ENCODE measurements around the gene COPA. TPM values are rescaled to one million over a fixed set of nuclear protein-coding genes. Genes with fewer than 3 reads are reported as not detected.

COPA gene
- total RNA-seq, 1 experiment from 2014 or later = 118 TPM

DNA sequence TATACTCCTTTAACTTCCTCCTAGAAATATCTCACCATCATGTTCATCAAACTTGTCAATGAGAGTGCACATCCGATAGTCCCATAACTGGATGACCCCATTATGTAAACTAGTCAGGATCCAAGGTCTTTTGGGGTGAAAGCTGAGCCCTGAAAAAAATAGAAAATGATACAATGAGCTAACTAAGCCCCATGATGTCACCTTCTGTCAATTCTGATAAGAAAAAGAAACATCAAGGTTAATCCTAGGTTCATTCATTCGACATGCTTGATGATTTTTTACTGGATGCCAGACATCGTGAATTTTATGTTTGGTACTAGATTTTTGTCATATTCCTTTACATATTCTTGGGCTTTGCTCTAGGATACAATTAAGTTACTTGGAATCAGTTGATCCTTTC is 2.9 kb downstream of the COPA start:
- Histone ChIP-seq H3K23me2 (ENCODE audit: insufficient read length, low read depth, low read length, poor library complexity, severe bottlenecking) (peaks cover 7% of the 10 kb centered on the region), H3K4me2 (ENCODE audit: insufficient read depth, insufficient read length, low read length) (no peak overlapping the region), H2AK5ac (ENCODE audit: insufficient read length, low read length) (no peak overlapping the region), H2BK15ac (ENCODE audit: low read depth, low read length) (no peak overlapping the region), H3K79me2 (ENCODE audit: insufficient read depth, low read length) (peaks cover 12% of the 10 kb centered on the region; the same call in 1 of the 2 replicates), H3K4me1 (ENCODE audit: insufficient read depth, low read length) (no peaks in the 10 kb centered on the region), H3K79me1 (ENCODE audit: insufficient read depth, low read depth, low read length, poor library complexity, severe bottlenecking) (peaks cover 9% of the 10 kb centered on the region), H2BK120ac (ENCODE audit: low read depth, low read length, poor library complexity, severe bottlenecking) (no peak overlapping the region), H3T11ph (ENCODE audit: low read length) (no peak overlapping the region), H2AFZ (ENCODE audit: low read length) (no peak overlapping the region), H3K9me3 (ENCODE audit: control insufficient read depth, low read depth, low read length) (no peaks in the 10 kb centered on the region), H4K91ac (ENCODE audit: insufficient read length, low read depth, low read length) (no peak overlapping the region), H3K4ac (ENCODE audit: low read depth, low read length) (no peak overlapping the region), H3K27ac (ENCODE audit: insufficient read length, low read depth, low read length) (no peak overlapping the region), H4K8ac (replicated peaks; ENCODE audit: insufficient read length, low read depth, low read length) (no peak overlapping the region), H3K27me3 (ENCODE audit: insufficient read depth, low read length) (no peaks in the 10 kb centered on the region), H3K56ac (ENCODE audit: insufficient read length, low read depth, low read length) (no peak overlapping the region), H4K20me1 (ENCODE audit: control insufficient read depth, insufficient read depth, insufficient read length) (no peaks in the 10 kb centered on the region), H3K23ac (ENCODE audit: insufficient read length, low read depth, low read length) (no peak overlapping the region), H3K18ac (ENCODE audit: insufficient read length, low read depth, low read length) (no peak overlapping the region), H2BK12ac (ENCODE audit: insufficient read length, low read depth, low read length) (no peak overlapping the region), H4K5ac (ENCODE audit: insufficient read length, low read depth, low read length) (no peak overlapping the region), H2BK5ac (ENCODE audit: insufficient read length, low read length) (no peak overlapping the region), H3K9ac (ENCODE audit: extremely low read depth, insufficient read length, low read length) (no peak overlapping the region), H2BK20ac (ENCODE audit: low read depth, low read length, poor library complexity, severe bottlenecking) (no peak overlapping the region), H3K14ac (ENCODE audit: insufficient read depth, low read length) (no peak overlapping the region)
- H3K27ac Mint-ChIP-seq = no peak overlapping the region
- no peak overlapping the region for H3K4me3 Mint-ChIP-seq
- DNase-seq = no peak
- H3K27me3 Mint-ChIP-seq (ENCODE audit: low read depth) = peaks cover 2% of the 10 kb centered on the region; the same call in 1 of the 2 replicates
- peaks cover 0 to 3% of the 10 kb centered on the region in 2 experiments; a peak in 1 of 5 replicates for H3K9me3 Mint-ChIP-seq
- H3K36me3 Mint-ChIP-seq (ENCODE audit: insufficient read depth in 1 of 3, low read depth in 3 of 3) = peaks cover 10 to 44% (median 40%) of the 10 kb centered on the region in 3 experiments; a peak in 6 of 7 replicates
- no CpG with 5 or more reads among the region's 3 CpGs for WGBS (ENCODE audit: extremely low coverage, insufficient read length, low lambda C conversion rate)
- H3K4me1 Mint-ChIP-seq = peaks cover 25 to 26% of the 10 kb centered on the region in 2 experiments
- TF ChIP-seq, protein P1, sequence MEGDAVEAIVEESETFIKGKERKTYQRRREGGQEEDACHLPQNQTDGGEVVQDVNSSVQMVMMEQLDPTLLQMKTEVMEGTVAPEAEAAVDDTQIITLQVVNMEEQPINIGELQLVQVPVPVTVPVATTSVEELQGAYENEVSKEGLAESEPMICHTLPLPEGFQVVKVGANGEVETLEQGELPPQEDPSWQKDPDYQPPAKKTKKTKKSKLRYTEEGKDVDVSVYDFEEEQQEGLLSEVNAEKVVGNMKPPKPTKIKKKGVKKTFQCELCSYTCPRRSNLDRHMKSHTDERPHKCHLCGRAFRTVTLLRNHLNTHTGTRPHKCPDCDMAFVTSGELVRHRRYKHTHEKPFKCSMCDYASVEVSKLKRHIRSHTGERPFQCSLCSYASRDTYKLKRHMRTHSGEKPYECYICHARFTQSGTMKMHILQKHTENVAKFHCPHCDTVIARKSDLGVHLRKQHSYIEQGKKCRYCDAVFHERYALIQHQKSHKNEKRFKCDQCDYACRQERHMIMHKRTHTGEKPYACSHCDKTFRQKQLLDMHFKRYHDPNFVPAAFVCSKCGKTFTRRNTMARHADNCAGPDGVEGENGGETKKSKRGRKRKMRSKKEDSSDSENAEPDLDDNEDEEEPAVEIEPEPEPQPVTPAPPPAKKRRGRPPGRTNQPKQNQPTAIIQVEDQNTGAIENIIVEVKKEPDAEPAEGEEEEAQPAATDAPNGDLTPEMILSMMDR (conservative IDR thresholded peaks at IDR 0.05) = no peak

Measured in H9 (cell line).